HFFc6 (cell line): ENCODE results near the gene NRSN1. TPM values are rescaled to one million over a fixed set of nuclear protein-coding genes. Genes with fewer than 3 reads are reported as not detected.

Experiments
- DNase-seq: peaks from one replicate; pipeline ENCODE4 v3.0.0-alpha.2; 2018
- H3K27ac Mint-ChIP-seq: 2 replicates; pipeline ENCODE4 v1.8.0; 2020; ENCODE audit warnings: mild to moderate bottlenecking, mixed read lengths
- H3K27me3 Mint-ChIP-seq: 2 replicates; pipeline ENCODE4 v1.8.0; 2021; ENCODE audit warnings: mild to moderate bottlenecking, moderate library complexity, mixed read lengths; ENCODE audit not compliant: insufficient read depth
- H3K36me3 Mint-ChIP-seq: 2 replicates; pipeline ENCODE4 v1.8.0; 2021; ENCODE audit warnings: low read depth, mixed read lengths
- H3K4me1 Mint-ChIP-seq: 2 replicates; pipeline ENCODE4 v1.8.0; 2020; ENCODE audit warnings: low read depth, mixed read lengths
- H3K4me3 Mint-ChIP-seq: 2 replicates; pipeline ENCODE4 v1.8.0; 2020; ENCODE audit warnings: mild to moderate bottlenecking, moderate library complexity, mixed read lengths
- H3K9me3 Mint-ChIP-seq: 2 replicates; pipeline ENCODE4 v1.8.0; 2020; ENCODE audit warnings: mild to moderate bottlenecking, mixed read lengths
- total RNA-seq, 6 experiments: library from RNA; stranded (reverse); fragmentation: NEBNext Ultra II Directional; extraction: Animal tissue kit (Norgen Biotek cat#: 25700); gene quantifications; 2 replicates in 1 of 6; 3 replicates in 5 of 6; pipeline ENCODE4 v1.2.3, GENCODE V29; 2021
- TF ChIP-seq, protein P1 (sequence below): fragments of 200-600 bp; sonication (generic); IDR thresholded peaks from 2 replicates; pipeline ENCODE4 v1.5.0; 2021; ENCODE audit warnings: antibody characterized with exemption, mild to moderate bottlenecking

NRSN1 gene
- total RNA-seq, 6 experiments from 2014 or later, result not detected

DNA sequence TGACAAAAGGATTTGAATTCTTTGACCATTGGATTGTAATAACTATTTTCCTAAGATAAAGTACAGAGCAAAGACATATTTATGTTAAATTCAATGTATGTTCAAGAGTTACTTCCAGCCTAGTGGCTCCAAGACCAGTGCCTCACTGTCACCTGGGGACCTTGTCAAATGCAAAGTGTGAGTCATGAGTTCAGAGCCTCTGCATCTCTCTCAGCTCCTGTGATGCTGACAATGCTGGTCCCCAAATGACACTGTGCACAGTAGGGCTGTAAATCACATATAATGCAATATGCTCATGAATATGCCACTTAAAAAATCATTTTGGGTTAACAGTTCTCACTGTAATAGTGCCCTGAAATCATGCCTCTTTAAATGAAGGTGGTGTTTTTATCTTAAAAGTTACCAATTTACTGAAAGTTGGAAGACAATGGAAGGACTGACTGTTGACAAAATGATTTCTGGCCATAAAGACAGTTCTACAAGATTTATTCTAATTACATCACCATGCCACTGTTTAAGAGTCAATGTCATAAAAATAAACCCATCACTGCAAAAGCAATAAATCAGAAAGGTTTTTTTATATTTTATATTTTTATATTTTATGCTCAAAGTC is 62.1 kb downstream of the NRSN1 start:
- Mint-ChIP-seq H3K36me3 (no peaks in the 10 kb centered on the region), H3K27ac (no peak overlapping the region), H3K4me3 (no peak overlapping the region), H3K4me1 (no peaks in the 10 kb centered on the region), H3K9me3 (peaks cover 42% of the 10 kb centered on the region), H3K27me3 (no peaks in the 10 kb centered on the region)
- TF ChIP-seq, protein P1, sequence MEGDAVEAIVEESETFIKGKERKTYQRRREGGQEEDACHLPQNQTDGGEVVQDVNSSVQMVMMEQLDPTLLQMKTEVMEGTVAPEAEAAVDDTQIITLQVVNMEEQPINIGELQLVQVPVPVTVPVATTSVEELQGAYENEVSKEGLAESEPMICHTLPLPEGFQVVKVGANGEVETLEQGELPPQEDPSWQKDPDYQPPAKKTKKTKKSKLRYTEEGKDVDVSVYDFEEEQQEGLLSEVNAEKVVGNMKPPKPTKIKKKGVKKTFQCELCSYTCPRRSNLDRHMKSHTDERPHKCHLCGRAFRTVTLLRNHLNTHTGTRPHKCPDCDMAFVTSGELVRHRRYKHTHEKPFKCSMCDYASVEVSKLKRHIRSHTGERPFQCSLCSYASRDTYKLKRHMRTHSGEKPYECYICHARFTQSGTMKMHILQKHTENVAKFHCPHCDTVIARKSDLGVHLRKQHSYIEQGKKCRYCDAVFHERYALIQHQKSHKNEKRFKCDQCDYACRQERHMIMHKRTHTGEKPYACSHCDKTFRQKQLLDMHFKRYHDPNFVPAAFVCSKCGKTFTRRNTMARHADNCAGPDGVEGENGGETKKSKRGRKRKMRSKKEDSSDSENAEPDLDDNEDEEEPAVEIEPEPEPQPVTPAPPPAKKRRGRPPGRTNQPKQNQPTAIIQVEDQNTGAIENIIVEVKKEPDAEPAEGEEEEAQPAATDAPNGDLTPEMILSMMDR, result no peak
- no peak for DNase-seq

GRCh38 chr6:24188578-24189080 is 62.6 kb downstream of the NRSN1 start:
- Mint-ChIP-seq H3K4me1 (no peaks in the 10 kb centered on the region), H3K27ac (no peak overlapping the region), H3K9me3 (peaks cover 43% of the 10 kb centered on the region), H3K27me3 (no peaks in the 10 kb centered on the region), H3K36me3 (no peaks in the 10 kb centered on the region), H3K4me3 (no peak overlapping the region)
- TF ChIP-seq, protein P1, result no peak
- no peak for DNase-seq

GRCh38 chr6:24191346-24191745 is 65.3 kb downstream of the NRSN1 start:
- Mint-ChIP-seq H3K27ac (no peak overlapping the region), H3K9me3 (peaks cover 28% of the 10 kb centered on the region), H3K4me1 (no peaks in the 10 kb centered on the region), H3K27me3 (no peaks in the 10 kb centered on the region), H3K36me3 (no peaks in the 10 kb centered on the region), H3K4me3 (no peak overlapping the region)
- TF ChIP-seq, protein P1, result no peak
- no peak for DNase-seq

DNA sequence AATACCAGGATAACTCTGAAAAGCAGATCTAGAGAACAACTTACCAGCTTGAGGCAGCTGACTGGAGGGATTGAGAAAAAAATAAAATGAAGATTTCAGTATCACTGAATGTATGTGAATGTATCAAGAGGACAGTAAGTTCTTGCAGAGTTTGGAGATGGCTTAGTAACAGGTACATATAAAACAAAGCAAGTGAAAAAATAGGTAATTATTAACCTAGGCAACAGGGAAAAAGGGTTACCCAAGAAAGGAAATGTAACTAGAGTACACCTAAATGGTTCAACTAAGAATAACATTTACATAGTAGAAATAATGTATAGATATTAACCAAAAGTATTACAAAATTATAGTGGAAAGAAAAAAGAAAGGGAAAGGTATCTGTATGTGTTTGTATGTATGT is 67.3 kb downstream of the NRSN1 start:
- Mint-ChIP-seq H3K36me3 (no peaks in the 10 kb centered on the region), H3K4me1 (no peaks in the 10 kb centered on the region), H3K9me3 (peaks cover 28% of the 10 kb centered on the region)

DNA sequence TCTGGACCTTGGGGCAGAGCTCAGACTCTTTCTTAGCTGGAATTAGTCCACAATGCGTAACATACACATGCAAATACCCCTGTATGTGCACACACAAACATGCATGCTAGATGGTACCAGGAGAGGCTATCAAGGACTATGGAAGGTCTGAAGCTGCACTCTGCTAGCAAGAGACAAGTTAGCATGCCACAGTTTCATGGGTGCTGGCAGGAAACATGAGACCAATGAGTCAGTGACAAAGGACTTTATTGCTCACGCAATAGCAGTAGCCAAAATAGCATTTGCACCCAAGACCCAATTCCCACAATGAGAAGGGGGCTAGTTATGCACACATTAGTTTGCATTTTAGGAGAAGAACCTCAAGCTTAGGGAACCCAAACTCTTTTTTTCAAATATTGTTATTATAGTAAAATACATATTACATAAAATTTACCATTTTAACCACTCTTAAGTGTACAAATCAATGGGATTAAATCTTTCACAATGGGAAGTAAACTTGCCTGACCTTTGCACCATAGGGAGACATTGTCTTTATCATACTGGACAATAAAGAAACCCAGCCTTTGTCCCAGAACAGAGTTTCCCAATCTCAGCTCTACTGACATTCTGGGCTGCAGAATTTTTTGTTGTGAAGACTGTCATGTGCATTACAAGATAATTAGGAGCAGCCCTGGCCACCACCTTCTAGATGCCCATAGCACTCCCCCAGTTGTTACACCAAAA is 69.1 kb downstream of the NRSN1 start:
- H3K27me3 Mint-ChIP-seq, result no peaks in the 10 kb centered on the region
- H3K4me3 Mint-ChIP-seq, result no peak overlapping the region
- H3K9me3 Mint-ChIP-seq, result peaks cover 22% of the 10 kb centered on the region
- H3K27ac Mint-ChIP-seq, result no peak overlapping the region
- TF ChIP-seq, protein P1, result no peak
- no peaks in the 10 kb centered on the region for H3K4me1 Mint-ChIP-seq
- H3K36me3 Mint-ChIP-seq, result no peaks in the 10 kb centered on the region
- no peak for DNase-seq

More for the DNA sequence above, 67.3 kb downstream of the NRSN1 start:
- no peak overlapping the region for H3K4me3 Mint-ChIP-seq
- no peak overlapping the region for H3K27ac Mint-ChIP-seq
- H3K27me3 Mint-ChIP-seq, result no peaks in the 10 kb centered on the region
- DNase-seq, result no peak
- TF ChIP-seq, protein P1, result no peak
